ENCODE results near the gene RCHY1.
"Not testable (repeated sequence)": the region's sequence is repeated elsewhere in the genome, so short reads cannot be mapped to it uniquely, and the experiment has no call there.

Gene RCHY1

GRCh38 chr4:75514949-75515612 is 878 bp upstream of the RCHY1 start:
- peak in 1 of 14 donors; percentile 22 for DNase-seq

DNA sequence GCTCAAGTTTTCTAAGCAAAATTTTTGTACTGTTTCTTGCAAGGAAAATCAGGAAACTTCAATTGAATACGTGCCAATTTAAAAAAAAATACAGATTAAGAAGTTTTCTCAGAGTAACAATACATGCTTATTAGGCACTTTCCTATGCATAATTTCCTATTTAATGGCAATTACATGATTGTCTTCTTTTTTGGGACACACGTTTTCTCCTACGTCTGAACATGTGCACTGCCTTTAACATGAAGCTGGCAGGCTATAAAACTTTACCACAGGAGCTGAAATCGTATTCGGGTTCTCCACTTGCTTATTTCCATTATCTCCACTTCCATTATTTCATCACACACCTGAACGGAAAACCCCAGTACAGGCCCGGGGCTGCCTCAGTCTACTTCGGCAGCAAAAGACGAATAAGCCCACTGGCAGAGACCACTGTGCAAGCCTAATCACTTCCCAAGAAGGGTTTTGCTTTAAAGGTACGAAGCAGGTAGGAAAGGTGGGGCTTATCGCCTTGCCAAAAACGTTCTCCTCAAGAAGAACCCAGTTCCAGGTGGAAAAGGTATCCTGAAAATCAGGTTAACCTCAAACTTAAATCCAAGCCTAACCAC is 575 bp downstream of the RCHY1 start:
- DNase-seq: peak in 2 of 14 donors; percentile 48 to 62

- peak in 1 of 14 donors; percentile 4 for DNase-seq
Observed at GRCh38 chr4:75512386-75513211, 1.6 kb downstream of the RCHY1 start.

GRCh38 chr4:75511841-75512240 is 2.4 kb downstream of the RCHY1 start:
- DNase-seq: no peak

DNA sequence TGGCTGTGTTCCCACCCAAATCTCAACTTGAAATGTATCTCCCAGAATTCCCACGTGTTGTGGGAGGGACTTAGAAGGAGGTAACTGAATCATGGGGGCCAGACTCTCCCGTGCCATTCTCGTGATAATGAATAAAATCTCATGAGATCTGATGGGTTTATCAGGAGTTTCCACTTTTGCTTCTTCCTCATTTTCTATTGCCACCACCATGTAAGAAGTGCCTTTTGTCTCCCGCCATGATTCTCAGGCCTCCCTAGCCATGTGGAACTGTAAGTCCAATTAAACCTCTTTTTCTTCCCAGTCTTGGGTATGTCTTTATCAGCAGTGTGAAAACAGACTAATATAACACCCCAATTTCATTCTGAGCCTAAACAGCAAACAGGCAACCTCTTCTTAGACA is 4.6 kb downstream of the RCHY1 start:
- not testable (repeated sequence) for DNase-seq

DNA sequence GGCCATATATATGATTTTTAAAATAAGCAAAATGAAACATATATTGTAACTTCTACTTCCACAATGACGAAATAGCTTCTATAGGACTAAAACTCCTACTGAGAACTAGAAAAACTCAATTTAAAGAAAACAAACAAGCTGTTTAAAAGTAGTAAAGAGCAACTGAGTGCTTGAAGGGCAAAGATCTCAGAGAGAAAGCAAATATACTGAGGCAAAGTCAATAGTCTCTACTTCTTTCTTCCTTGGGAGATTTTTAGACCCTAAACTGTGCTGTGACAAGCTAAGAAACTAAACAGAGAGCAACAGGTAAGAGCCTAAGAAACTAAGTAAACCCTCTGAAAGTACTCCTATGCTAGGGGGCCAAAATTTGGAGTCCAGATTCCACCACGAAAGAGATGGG is 8.6 kb downstream of the RCHY1 start:
- DNase-seq: no peak

- no peak for DNase-seq
Observed at GRCh38 chr4:75502671-75503070, 11.5 kb downstream of the RCHY1 start.

GRCh38 chr4:75499900-75500299 is 14.3 kb downstream of the RCHY1 start:
- no peak for DNase-seq

- no peak for DNase-seq
Observed at GRCh38 chr4:75498041-75498440, 16.2 kb downstream of the RCHY1 start.

DNA sequence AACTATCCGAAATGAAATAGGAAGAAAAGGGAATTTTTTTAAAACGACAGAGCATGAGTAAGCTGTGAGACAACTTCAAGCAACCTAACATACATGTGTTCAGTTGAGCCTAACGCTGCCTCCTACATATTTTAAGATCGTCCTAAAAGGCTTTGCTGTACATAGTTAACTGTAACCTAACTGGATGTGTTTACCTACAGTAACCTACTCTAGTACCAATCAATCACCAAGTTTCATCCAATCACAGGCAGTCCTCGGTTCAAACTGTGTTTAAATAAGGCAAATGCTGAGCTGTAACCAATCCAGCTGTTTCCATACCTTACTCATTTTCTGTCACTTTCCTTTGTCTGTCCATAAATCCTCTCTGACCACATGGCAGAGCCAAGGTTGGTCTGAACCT is 17.1 kb downstream of the RCHY1 start:
- no peak for DNase-seq

DNA sequence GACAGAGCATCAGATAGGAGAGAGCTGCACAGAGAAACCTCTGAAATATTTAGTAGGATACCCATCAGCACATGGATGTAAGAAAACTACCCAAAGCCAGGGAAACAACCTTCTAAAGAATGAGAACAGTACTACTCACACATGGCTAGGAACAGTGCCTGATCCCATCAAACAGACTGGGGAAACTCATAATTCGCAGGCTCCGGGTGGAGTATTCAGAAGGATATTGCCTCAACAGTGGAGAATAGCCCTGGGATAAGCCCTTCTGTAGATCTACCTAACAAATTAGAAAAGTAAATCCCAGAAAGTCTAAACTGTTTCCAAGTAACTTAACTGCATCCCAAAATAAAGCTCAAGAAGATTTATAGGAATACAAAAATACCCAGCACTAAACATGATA is 17.8 kb downstream of the RCHY1 start:
- DNase-seq: no peak

DNA sequence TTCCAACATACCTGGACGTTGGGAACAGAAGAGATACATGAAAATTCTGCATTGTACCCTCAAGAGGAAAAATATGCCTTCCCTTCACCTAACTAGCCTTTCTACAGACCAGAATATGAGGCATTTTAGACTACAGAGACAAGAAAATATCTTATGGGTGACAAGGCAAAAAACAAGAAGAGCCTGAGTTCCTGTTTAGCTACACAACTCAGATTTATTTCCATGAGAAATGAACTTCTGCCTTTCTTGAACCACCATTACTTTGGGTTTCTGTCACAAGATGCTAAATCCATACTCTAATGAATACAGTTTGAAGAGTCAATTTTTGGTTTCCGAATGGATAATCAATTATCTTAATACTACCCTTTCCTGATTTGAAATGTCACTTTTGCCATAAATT is 18.7 kb downstream of the RCHY1 start:
- no peak for DNase-seq

DNA sequence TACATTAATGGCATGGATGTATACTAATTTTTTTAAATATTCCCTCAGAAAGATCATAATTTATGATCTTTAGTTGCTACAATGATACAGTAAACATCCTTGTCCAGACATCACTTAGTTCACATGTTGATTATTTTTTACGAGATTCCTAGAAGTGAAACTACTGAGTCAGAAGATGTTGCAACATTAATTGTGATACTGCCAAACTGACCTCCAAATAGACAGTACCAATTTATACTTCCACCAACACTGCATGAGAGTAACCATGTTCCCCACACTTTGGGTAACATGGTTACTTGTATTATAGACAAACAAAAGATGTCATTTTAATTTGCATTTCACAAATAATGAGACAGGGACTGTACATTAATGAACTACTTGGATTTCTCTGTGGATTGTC is 19.6 kb downstream of the RCHY1 start:
- DNase-seq: no peak

DNA sequence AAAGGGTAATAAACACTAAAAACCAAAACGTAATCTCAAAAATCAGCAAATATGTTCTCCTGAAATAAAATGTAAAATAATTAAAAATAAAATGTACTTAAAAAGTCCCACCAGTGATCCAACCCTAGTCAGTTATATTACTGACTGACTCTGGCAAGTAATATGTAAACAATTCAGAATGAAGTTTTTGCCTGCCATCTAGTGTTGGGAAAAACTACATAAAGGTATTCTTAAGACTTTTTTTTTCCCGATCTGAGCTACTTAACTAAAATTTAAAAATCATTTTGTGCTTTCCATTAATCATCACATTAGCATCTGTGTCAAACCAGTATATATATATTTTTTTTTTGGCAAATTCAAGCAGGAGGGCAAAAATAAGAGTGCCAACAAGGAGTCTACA is 24.0 kb downstream of the RCHY1 start:
- DNase-seq: no peak

DNA sequence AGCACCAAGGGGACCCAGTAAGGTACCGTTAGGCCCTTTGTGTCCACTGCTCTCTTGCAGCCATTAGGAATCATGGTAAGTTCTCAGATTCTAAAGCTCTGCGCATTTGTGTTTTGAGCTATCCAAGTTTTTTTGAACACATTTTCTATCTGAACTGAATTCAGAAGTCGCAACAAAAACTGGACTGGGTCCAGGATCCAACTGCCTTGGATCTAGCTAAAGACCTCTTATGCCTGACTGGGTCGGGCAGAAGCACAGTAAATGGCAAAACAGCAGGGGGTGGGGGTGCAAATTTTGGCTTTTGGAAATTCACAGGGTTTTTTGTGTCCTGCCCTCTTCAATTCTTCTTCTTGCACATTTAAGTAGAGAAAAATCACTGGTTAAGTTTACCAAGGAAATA is 30.0 kb downstream of the RCHY1 start:
- peak in 3 of 14 donors; percentile 0 to 27 (median 1) for DNase-seq

- no peak for DNase-seq
Observed at GRCh38 chr4:75477201-75477600, 37.0 kb downstream of the RCHY1 start.

DNA sequence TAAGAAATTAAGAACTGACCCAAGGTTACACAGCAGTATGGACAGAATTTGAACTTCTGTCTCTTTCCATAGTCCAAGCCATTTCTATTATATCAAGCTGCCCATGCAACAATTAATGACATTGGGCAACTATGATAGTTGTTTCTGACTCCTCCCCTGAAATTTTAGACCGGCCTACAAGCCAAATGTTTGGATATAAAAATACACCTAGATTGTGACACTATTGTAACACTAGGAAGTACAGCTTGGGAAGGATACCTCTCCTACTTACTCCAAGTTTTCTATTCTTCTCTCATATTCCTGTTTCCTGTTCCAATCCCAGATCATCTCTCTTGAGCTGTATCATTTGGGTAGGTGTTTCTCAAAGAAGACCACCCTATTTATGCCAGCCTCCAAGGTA is 43.5 kb downstream of the RCHY1 start:
- no peak for DNase-seq

GRCh38 chr4:75469896-75470295 is 44.3 kb downstream of the RCHY1 start:
- DNase-seq: no peak

GRCh38 chr4:75457365-75457764 is 56.8 kb downstream of the RCHY1 start:
- no peak for DNase-seq

- no peak for DNase-seq
Observed at GRCh38 chr4:75434105-75434504, 80.1 kb downstream of the RCHY1 start.

DNA sequence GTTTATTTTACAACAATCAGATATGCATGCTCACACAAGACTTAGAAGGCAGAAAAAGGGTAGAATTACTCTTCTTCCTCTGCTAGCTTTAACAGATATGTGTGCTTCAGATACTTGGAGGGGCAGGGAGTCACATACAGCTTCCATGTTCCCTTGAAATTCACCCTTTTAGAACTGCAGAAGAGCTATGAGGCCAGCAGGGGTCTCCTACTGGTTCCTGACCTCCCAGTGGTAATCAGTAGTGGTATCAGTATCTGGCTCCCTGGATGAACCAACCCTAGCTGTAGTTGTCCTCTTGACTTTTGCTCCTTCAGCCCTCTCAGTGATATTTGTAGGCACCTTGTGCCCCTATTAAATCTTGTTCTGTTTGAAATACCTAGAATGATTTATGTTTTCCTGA is 81.5 kb downstream of the RCHY1 start:
- DNase-seq: no peak

GRCh38 chr4:75429208-75429607 is 85.0 kb downstream of the RCHY1 start:
- no peak for DNase-seq
